ENCODE data around the gene DNAJC15.

The DNAJC15 gene

GRCh38 chr13:43077906-43078305 is 54.5 kb downstream of the DNAJC15 start:
- CTCF ChIA-PET = interaction anchor here (0.7 kb wide), 1 partner anchor 9 kb away, joined by 3 read pairs; no protein-coding TSS in a partner anchor
- Histone ChIP-seq H3K9me3 (ENCODE audit: control insufficient read depth, insufficient read depth, low read depth, low read length) (no peaks in the 10 kb centered on the region), H3K4me3 (ENCODE audit: low read depth, low read length) (no peak overlapping the region), H3K27ac (ENCODE audit: extremely low read depth, low read depth, low read length) (no peak overlapping the region), H3K36me3 (ENCODE audit: control insufficient read depth in 2 of 2, insufficient read depth in 1 of 2, low read length in 2 of 2) (peaks cover 0 to 3% of the 10 kb centered on the region in 2 experiments; a peak in 1 of 3 replicates), H3K4me1 (ENCODE audit: control insufficient read depth, insufficient read depth, low read length) (no peaks in the 10 kb centered on the region)
- POLR2A ChIA-PET = no interaction called here
- TF ChIP-seq WT1 (tag by site-specific recombination; IDR thresholded peaks at IDR 0.05) (peak; percentile 76), ZNF513 (tag by site-specific recombination; IDR thresholded peaks at IDR 0.05) (no peak), ZNF292 (tag by site-specific recombination; IDR thresholded peaks at IDR 0.05; ENCODE audit: borderline replicate concordance, low read depth) (no peak), ZNF398 (tag by site-specific recombination; IDR thresholded peaks at IDR 0.05) (no peak)

- no peak overlapping the region for H3K27ac ChIP-seq (ENCODE audit: extremely low read depth, low read depth, low read length)
- no peak overlapping the region for H3K4me3 ChIP-seq (ENCODE audit: low read depth, low read length)
- no peaks in the 10 kb centered on the region for H3K4me1 ChIP-seq (ENCODE audit: control insufficient read depth, insufficient read depth, low read length)
- no peaks in the 10 kb centered on the region for H3K9me3 ChIP-seq (ENCODE audit: control insufficient read depth, insufficient read depth, low read depth, low read length)
- ChIA-PET POLR2A (no interaction called here), CTCF (interaction anchor here (0.7 kb wide), 1 partner anchor 9 kb away, joined by 3 read pairs; no protein-coding TSS in a partner anchor)
- H3K36me3 ChIP-seq (ENCODE audit: control insufficient read depth in 2 of 2, insufficient read depth in 1 of 2, low read length in 2 of 2) = peaks cover 0 to 3% of the 10 kb centered on the region in 2 experiments; a peak in 1 of 3 replicates
- TF ChIP-seq TRIM28 (IDR thresholded peaks at IDR 0.05; ENCODE audit: borderline replicate concordance, low read length) (no peak), ZBTB48 (tag by site-specific recombination; IDR thresholded peaks at IDR 0.05) (no peak), ZNF776 (tag by site-specific recombination; IDR thresholded peaks at IDR 0.05; ENCODE audit: borderline replicate concordance) (no peak), ZNF423 (tag by site-specific recombination; IDR thresholded peaks at IDR 0.05) (no peak), ZNF792 (tag by site-specific recombination; IDR thresholded peaks at IDR 0.05) (no peak), KLF17 (tag by site-specific recombination; IDR thresholded peaks at IDR 0.05) (no peak), ZNF366 (tag by site-specific recombination; conservative IDR thresholded peaks at IDR 0.05) (no peak), ZBTB11 (tag by site-specific recombination; conservative IDR thresholded peaks at IDR 0.05; ENCODE audit: low read depth) (no peak), ZNF169 (tag by site-specific recombination; IDR thresholded peaks at IDR 0.05) (no peak), ZBTB7A (tag by site-specific recombination; IDR thresholded peaks at IDR 0.05; ENCODE audit: low read depth) (no peak), ZNF549 (tag by site-specific recombination; IDR thresholded peaks at IDR 0.05) (no peak), ZFP37 (tag by site-specific recombination; IDR thresholded peaks at IDR 0.05) (no peak), ZNF146 (tag by site-specific recombination; IDR thresholded peaks at IDR 0.05) (no peak), ZNF623 (tag by site-specific recombination; IDR thresholded peaks at IDR 0.05) (no peak), ZNF580 (tag by site-specific recombination; IDR thresholded peaks at IDR 0.05) (no peak)
Observed at GRCh38 chr13:43078399-43078798, 55.0 kb downstream of the DNAJC15 start.

Measured in HEK293 (cell line).